HG03442 (cell line): ENCODE data around the gene SLC4A3.
"Not testable (repeated sequence)": the region's sequence is repeated elsewhere in the genome, so short reads cannot be mapped to it uniquely, and the experiment has no call there.

Experiments
- ATAC-seq: cut with Tn5 transposase; IDR thresholded peaks from one replicate; pipeline ENCODE4 v1.9.1; 2021; ENCODE audit warnings: mild to moderate bottlenecking, moderate library complexity; ENCODE audit not compliant: unreplicated experiment

SLC4A3 gene

DNA sequence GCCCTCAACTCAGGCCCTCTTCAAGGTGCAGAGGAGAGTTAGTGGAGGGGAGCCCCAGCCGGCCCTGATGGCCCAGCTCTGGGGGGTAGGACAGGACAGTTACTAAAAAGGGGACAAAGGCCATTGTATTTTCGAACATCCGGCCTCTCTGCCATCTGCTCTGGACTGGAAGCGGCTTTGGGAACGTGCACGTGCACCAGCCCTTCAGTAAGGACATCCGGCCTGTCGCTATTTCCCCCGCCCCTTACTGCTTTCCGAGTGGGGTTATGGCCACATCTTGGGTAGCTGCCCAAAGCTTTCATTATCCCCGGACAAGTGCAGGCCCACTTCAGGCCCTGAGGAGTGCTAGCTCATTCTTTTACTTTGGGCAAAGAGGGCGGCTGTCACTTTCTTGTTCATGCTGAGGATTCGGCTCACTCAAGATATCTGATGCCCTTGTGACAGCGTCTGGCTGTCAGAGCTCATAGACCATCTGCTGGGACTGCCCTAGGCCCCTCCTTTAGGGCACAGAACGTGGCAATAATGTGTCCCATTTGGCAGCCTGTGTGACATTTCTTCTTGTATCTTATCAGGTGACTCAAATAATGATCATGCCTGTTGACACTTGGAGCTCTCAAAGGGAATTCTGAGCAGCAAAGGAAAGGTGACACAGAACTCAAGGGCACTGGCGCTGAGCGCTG is 17.5 kb downstream of the SLC4A3 start:
- ATAC-seq, result no peak

DNA sequence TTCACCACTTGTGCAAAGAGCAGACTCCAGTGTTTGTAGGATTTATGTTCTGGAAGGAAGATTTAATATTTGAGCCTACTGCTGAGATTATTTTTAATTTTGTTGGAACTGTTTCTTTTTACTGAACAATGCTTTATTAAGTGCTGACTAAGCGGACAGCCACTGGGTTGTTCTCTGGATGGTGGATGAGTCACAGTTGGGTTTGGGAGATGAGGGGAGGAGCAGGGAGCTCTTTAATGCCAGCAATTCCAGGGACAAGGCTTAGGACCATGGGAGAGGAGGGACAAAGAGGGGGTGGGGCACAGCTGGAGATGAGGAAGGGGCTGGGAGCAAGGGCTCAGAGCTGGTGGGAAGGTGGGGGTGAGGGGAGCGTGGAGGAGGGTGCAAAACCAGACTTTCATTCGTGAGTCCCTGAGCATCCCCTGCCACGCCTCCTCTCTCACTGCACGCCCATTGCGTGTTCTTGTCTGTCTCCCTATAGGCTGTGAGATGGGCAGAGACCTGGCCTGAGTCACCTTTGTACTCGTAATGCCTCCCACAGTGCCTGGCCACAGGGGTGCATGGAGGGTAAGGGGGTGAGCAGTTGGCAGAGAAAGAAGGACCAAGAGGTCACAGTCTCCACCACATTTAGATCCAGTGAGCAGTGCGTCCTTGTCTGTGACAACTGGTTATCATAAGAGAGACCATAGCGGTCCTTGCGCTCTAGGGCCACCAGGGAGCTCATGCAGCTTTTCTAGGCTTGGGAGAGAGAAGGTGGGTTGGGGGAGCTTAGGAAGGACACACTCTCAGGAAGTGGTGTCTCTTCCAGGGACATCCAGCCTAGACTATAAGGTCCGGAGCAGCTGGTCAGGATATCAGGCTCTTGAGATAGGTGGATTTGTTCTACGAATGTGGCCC is 18.4 kb downstream of the SLC4A3 start:
- no peak for ATAC-seq

DNA sequence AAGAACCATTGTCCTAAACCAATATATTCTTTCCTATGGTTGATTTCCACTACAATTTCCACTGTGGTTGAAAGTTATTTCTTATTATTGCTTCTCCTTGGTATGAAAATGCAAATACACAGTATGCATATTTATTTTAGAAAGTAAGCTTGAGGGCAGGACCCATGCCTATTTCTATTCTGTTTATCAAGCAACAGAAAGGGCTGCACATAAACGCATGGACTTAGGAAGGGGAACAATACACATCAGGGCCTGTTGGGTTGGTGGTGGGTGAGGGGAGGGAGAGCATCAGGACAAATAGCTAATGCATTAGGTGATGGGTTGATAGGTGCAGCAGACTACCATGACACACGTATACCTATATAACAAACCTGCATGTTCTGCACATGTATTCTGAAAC is 20.7 kb downstream of the SLC4A3 start:
- ATAC-seq, result no peak

DNA sequence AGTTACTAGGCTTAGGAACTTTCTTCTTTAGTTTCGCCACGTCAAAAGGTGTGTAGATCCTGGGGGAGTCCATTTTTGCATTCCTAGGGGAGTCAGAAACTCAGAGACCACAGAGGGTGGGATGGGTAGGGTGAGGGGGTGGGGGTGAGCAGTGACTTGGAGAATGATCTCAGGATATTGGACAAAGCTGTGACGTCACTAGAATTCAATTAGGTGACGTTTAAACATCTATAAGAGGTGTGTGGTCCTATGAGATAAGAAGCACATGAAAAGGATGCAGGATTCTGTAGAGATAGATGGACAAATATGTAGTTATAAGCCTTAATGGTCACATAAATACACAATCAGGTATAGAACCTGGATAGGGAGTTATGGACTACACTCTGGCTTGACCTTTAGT is 21.5 kb downstream of the SLC4A3 start:
- ATAC-seq, result no peak

DNA sequence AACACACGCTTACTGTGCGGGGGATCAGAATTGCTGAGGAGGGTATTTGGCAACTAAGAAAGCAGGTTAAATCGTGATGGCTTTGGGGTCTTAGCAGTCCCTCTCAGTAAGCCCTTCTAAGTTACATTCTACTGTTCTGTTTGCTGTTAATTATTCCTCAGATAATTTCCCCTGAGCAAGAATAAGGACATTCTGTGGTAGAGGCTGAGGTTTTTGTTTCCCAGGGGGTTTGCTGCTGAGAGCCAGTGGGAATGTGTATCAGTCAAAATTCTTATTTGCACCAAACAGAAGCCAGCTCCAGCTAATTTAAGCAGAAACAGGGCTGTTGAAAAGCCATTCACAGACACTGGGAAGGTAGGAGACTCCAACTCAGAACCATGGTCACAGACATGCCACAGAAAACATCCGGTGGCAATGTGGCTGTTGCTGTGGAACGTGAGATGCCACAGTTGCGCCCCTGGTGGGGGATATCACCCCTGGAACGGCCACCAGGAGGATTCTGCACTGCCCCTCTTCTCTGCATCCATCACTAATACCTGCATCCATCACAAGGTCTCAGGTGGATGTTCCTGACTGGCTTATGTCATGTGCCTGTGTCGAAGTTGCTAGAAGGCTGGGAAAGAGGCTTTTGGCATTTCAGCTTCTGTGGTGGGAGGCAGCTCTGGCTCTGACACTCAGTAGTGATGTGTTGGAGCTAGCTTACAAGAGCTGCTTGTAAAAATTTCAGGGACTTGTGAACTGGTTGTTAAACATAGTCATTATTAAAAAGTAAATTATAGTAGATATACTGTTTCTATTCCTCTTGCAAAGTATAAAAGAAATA is 23.2 kb downstream of the SLC4A3 start:
- no peak for ATAC-seq

DNA sequence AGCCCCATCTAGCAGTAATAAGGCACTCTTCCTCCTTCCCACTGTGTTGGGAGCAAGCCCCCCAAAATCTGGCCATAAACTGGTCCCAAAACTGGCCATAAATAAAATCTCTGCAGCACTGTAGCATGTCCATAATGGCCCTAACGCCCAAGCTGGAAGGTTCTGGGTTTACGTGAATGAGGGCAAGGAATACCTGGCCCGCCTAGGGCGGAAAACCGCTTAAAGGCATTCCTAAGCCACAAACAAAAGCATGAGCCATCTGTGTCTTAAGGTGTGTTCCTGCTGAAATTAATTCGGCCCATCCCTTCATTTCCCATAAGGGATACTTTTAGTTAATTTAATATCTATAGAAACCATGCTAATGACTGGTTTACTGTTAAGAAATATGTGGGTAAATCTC is 24.2 kb downstream of the SLC4A3 start:
- not testable (repeated sequence) for ATAC-seq

DNA sequence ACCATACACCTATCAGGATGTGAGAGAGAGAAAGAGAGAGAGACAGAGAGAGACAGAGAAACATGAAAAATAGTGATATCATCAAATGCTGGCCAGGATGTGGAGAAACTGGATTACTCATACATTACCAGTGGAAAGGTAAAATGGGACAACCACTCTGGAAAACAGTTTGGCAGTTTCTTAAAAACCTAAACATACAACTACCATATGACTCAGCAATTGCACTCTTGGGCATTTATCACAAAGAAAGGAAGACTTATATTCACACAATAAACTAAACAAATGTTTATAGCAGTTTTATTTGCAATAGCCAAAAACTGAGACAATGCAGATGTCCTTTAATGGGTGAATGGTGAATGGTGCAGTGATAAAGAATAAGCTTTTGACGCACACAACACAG is 29.1 kb downstream of the SLC4A3 start:
- ATAC-seq, result no peak

DNA sequence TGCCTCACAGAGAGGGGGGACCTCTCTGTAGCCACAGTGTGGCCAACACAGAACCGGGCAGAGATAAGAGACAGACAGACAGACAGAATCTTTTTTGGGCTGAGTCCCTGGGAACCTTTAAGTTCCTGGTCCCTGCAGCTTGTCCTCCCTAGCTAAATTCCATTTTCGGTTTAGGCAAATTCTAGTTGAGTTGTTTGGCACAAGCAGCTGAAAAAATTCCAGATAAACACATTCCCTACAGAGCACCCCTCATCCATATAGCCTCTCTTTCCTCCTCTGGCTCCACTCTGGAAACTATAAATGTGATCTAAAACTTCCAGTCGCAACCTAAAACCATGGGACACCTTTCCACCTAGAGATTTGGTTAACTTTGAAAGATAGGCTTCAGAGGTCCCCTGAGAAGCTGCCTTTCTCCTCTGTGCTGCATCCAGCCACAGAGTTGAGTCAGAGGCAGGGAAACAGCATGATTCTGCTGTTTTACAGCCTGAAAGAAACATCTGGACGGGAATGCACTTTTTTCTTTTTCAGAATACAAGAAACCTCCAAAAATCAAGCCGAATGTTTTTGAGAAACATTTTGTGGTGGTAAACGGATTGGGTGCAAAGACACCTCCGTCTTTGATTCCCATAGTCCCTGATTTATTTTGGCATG is 30.9 kb downstream of the SLC4A3 start:
- ATAC-seq, result no peak

DNA sequence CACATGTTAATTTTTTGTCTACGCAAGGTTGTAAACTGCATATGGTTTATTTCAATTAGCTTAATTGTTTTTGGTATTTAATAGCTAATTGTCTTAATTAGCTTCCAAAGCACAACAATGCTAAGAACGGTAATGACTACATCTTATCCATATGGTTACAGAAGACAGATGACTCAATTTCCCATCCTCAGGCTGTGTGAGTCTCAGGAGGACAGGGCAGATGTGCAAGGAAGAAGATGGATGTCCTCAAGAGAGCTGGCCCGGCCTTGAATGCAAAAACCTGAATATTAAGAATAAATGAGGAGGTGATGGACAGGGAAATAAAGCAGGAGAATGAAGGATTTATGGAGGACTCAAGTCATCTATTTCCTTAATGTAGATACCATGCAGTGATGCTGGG is 31.4 kb downstream of the SLC4A3 start:
- no peak for ATAC-seq

DNA sequence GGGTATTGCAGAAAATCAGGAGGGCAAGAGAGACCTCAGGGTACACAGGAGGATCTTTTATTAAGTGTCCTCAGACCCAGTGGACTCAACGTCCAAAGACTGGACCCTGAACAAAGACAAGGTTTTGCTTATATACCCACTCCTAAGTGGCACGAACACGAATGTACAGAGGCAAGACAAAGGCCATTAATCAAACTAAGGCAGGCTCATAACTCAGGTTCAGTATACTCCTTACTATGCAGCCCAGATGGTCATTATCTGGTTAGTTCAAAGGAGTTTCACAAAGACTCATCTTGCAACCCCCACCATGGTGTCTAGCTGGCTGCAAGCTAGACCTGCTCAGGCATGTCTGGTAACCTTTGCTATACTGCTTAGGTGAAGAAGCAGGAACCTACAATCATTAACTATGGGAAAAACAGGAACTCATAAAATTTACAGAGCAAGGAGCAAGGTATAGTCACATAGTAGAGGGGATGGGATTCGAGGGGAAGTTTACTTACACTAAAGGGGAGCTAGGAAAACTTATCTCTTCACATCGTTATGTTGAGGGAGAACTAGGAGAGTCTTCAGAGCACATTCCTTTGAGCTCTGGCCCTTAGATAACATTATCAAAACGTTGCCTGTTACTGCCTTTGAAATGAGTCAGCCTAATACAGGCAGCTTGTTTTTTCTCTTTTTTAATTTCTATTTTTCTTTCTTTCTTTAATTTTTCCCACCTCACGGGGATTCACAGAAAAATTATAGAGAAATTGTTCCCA is 33.9 kb downstream of the SLC4A3 start:
- peak; percentile 97 for ATAC-seq

DNA sequence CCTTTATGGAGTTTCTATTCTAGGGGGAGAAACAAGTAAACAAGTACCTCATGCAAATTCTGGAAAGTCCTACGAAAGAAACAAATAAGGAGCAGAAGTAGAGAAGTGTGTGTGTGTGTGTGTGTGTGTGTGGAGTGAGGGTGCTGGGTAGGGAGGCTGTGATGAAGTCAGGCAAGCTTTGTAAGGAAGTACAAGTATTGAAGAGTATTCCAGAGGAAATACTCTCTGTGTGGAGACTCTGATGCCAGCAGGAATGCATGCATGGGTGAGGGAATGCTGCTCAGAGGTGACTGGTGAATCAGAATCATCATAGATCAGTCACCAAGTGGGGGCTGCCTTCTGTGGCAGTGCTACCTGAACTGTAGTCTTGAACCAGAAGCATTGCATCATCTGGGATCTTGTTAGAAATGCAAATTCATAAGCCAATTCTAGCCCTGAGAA is 34.5 kb downstream of the SLC4A3 start:
- ATAC-seq, result no peak

DNA sequence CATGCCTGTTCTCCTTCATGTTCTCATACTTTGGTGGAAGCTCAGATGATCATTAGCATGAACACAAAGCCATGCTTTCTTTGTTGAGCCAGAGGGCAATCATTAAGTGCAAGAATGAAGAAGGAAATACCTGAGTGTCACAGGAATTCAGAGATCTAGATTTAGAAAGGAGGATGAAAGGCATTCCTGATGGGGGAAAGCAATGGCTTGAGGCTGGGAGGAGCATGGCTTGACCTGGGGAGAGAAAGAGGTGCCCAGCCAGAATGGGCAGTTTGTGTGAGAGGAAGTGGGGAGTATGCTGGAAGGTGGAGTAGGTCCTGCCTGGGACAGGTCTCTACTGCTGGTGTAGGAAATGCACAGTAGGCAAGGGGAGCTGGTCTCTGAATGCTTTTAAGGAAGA is 35.1 kb downstream of the SLC4A3 start:
- ATAC-seq, result no peak

DNA sequence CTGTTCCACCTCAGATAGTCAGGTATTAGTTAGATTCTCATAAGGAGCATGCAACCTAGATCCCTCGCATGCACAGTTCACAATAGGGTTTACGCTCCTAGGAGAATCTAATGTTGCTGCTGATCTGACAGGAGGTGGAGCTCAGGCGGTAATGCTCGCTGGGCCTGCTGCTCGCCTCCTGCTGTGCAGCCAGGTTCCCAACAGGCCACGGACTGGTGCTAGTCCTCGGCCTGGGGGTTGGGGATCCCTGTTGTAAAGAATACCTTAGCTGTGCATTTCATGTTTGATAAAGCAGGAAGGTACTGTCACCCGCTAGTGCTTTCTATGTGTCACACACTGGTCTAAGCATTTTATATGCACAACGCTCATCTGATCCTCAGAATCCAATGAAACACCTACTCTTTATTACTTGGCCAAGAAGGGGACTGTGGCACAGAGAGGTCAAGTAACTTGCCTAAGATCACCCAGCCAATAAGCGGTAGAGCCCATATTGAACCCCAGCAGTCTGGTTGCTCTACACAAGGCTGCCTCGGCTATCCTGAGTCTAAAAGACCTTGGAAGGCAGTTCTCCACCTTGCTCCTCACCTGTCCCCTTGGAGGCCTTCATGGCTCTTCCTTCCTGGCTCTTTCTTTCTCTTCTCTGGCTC is 35.8 kb downstream of the SLC4A3 start:
- no peak for ATAC-seq

DNA sequence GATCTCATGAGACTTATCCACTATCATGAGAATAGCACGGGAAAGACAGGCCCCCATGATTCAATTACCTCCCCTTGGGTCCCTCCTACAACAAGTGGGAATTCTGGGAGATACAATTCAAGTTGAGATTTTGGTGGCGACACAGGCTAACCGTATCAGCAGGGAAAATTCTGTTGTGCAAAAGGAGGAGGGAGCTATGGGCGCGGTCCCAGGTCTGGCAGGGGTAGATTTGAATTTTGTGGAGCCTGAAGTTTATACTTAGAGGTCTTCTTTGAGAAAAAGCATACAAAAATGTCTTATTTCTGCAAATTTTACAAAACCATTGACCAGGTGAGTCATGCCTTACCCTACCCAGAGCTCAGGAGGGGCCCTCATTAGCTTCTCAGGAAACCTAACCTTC is 36.6 kb downstream of the SLC4A3 start:
- ATAC-seq, result no peak

DNA sequence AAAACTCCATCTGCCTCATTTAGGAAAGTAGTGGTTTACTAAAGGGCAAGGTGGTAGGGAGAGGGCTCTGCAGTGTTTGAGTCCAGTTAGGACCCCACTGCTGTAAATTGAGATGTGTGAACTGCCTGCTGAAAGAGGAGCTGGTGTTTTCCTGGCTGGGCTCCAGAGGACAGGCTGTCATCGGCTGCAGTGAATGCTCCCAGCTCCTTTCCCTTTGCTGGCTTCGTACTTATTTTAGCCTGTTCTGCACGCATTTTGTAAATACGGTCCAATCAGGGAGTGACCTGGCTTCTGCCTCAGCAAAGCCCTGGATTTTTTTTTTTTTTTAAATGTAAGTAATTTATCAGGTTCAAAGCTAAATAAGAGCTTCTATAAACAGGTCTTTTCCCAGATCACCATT is 37.5 kb downstream of the SLC4A3 start:
- ATAC-seq, result no peak

DNA sequence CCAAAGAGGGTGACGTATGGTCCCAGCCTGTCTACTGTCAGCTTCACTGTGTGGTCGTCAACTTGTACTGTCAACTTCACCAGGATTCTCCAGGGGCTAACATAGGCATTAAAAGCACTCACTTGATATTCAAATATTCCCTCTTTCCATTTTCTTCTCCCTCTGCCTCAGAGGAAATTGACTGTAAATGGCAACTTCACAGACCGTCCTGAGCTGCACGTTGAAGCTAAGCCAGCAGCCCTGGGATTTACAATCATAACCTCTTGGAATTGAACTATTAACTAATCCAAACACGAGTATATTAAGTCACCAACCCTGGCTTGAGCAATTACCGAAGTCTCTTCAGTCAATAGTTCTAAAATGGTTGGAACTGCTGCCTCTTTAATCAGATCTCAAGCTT is 38.5 kb downstream of the SLC4A3 start:
- ATAC-seq, result no peak

DNA sequence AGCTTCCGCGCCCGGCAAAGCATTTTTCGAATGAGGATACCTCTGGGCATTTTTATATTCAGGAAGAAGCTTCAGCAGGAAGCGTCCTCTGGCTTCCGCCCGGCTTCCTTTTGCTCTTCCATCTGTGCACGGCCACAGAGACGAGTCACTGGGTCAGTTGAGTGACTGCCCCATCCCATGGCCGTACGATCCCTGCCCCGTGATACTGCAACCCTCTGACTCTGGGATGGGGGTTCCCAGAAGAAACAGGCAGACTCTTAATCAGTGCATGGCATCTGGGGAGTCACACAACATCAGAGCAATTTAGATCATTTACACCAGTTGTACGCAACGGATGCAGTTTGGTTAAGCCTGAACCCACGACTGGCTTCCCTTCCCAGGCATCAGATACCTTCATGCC is 40.9 kb downstream of the SLC4A3 start:
- ATAC-seq, result no peak

DNA sequence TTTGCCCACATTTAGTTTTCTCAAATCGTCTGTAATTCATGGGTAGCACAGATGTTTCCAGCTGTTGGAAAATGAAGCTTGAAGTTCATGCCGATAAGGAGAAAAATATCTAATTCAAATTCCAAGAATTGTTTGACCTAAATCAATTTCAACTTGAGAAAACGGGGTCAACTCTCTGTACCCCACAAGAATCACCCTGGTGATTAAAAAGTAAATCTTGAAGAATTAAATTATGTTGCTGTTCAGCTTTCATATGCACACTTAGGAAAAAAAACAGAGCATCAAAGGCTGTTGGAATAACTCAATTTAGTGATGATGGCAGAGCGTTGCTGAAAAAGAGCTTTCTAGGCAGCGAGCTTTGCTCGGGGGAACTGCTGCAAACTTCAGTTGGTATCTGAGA is 43.0 kb downstream of the SLC4A3 start:
- no peak for ATAC-seq

DNA sequence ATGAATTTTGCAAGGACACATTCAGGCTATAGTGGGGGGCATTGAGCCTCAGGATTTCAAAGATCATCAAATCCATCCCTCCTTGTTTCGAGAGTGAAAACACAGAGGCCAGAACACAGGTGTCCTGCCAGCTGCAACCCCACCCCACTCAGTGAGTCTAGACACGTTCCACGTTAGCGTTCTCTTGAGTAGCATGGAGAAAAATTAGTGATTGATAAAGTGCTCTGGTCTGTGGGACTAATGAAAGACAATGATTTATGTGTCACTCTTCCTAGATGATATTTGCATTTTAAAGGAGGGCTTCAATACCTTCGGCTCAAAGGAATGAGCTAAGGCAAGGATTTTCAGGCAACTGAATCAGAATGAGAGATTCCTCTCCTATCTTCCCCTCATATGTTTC is 43.8 kb downstream of the SLC4A3 start:
- ATAC-seq, result no peak

DNA sequence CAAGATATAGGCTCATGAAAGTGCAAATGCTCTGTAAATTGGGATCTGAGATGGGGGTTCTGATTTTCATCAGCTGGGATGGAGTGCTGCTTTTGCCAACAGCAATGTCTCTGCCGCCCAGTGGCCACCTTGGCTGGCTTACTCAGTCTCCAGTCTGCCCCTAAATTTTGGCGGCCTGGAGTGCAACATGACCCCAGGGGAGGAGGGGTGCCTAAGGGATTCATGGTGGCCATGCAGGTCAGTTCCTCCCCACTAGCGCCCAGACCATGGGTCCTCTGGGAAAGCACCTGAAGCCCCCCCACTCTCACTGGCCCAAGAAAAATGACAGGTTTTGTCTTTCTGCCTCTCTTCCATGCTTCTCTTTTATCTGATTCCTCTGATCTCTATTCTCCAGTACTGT is 45.0 kb downstream of the SLC4A3 start:
- ATAC-seq, result no peak
